Left ventricle myocardium inferior (tissue), 1 donor: ENCODE measurements around the gene CTNNBIP1. TPM values are rescaled to one million over a fixed set of nuclear protein-coding genes. Genes with fewer than 3 reads are reported as not detected.

Experiments used
- DNase-seq: peaks from one replicate; pipeline ENCODE4 v3.0.0-alpha.2; 2020
- H3K27ac ChIP-seq: fragments of 200-600 bp; replicated peaks from 2 replicates; pipeline ENCODE4 v1.8.0; 2021
- H3K27me3 ChIP-seq: fragments of 200-600 bp; 2 replicates; pipeline ENCODE4 v1.8.0; 2021; ENCODE audit warnings: low read depth
- H3K36me3 ChIP-seq: fragments of 200-600 bp; 2 replicates; pipeline ENCODE4 v1.8.0; 2021
- H3K4me1 ChIP-seq: fragments of 200-600 bp; 2 replicates; pipeline ENCODE4 v1.8.0; 2021
- H3K4me3 ChIP-seq: fragments of 200-600 bp; 2 replicates; pipeline ENCODE4 v1.8.0; 2021; ENCODE audit warnings: mild to moderate bottlenecking, moderate library complexity
- H3K9me3 ChIP-seq: fragments of 200-600 bp; replicated peaks from 2 replicates; pipeline ENCODE4 v1.8.0; 2021
- intact Hi-C: fragments of 100-400 bp; cut with micrococcal nuclease; formaldehyde crosslinking; loops from one replicate; pipeline ENCODE4 v1.11.0; 2022
- total RNA-seq: library from RNA; stranded (reverse); fragmentation: NEBNext Ultra II Directional; extraction: Animal tissue kit (Norgen Biotek cat#: 25700); gene quantifications from one replicate; pipeline ENCODE4 v1.2.1, GENCODE V29; 2021
- TF ChIP-seq, protein P1 (sequence below): fragments of 200-600 bp; IDR thresholded peaks from 2 replicates; pipeline ENCODE4 v1.8.0; 2021; ENCODE audit warnings: antibody characterized with exemption, mild to moderate bottlenecking, borderline replicate concordance
- donor health status: DM: no; HTN: yes; CAD: no; lungs with severe emphysema.

CTNNBIP1 gene
- total RNA-seq, 1 donor from 2014 or later: 42.6 TPM

DNA sequence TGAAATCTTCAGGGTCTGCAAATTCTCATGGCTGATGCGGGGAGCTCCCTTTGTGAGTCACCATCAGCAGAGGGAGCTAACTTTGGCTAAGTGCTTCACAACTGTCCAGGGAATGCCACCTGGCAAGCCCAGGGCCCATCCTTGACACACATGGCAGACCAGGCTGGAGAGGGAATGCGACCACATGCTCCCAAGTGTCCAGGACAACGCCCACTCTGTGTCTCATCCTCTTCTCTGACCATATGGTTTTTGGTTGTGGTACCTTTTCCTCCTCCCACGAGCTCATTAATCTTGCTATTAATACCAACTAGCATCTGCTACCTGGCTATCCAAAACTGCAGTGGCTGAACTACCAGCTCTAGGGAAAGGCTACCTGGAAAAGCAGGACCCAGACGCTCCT is 49.2 kb downstream of the CTNNBIP1 start:
- peaks cover 50% of the 10 kb centered on the region for H3K36me3 ChIP-seq
- H3K9me3 ChIP-seq: no peaks in the 10 kb centered on the region
- no peaks in the 10 kb centered on the region for H3K27me3 ChIP-seq
- peaks cover 19% of the 10 kb centered on the region for H3K4me1 ChIP-seq
- H3K4me3 ChIP-seq: no peak overlapping the region
- H3K27ac ChIP-seq: no peak overlapping the region
- TF ChIP-seq, protein P1, sequence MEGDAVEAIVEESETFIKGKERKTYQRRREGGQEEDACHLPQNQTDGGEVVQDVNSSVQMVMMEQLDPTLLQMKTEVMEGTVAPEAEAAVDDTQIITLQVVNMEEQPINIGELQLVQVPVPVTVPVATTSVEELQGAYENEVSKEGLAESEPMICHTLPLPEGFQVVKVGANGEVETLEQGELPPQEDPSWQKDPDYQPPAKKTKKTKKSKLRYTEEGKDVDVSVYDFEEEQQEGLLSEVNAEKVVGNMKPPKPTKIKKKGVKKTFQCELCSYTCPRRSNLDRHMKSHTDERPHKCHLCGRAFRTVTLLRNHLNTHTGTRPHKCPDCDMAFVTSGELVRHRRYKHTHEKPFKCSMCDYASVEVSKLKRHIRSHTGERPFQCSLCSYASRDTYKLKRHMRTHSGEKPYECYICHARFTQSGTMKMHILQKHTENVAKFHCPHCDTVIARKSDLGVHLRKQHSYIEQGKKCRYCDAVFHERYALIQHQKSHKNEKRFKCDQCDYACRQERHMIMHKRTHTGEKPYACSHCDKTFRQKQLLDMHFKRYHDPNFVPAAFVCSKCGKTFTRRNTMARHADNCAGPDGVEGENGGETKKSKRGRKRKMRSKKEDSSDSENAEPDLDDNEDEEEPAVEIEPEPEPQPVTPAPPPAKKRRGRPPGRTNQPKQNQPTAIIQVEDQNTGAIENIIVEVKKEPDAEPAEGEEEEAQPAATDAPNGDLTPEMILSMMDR: no peak
- no peak for DNase-seq
- intact Hi-C loops: loop anchor here (10.0 kb wide), 1 partner anchor 136 kb away; no protein-coding TSS in a partner anchor

DNA sequence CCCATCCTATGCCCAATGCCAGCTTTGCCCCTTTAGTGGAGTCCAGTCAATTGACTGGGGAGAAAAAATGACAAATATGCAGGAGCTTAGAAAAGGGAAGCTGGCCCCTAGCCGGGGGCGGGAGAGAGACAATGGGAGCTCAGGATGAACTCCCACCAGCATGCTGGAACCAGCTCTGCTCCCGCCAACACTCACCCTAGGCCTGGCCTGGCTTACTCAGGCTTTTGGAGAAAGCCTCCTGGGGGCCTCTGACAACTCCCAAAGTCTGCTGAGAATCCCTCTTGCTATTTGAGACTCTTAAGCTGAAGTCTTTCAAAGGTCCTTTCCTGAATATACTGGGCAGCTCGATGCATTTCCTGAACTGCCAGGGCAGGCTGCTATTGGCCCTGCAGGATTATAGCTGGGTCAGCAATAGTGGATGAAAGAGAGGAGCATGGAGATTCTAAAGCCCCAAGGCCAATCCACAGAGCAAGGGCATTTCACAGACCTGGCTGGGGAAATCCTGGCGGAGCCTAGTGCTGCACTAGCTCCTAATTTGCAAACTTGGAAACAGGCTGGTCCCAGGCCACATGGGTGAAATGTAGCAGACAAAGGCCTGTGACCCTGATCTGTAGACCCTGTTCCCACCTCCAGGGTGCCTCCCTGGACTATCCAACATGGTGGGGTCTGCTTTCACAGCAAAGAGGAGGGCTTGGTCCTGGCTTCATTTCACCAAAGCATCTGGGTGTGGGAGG is 50.6 kb downstream of the CTNNBIP1 start:
- DNase-seq: no peak
- Histone ChIP-seq H3K9me3 (no peaks in the 10 kb centered on the region), H3K4me1 (peaks cover 12% of the 10 kb centered on the region), H3K27ac (peak overlapping the region; percentile 8), H3K4me3 (no peak overlapping the region), H3K27me3 (no peaks in the 10 kb centered on the region), H3K36me3 (peaks cover 49% of the 10 kb centered on the region)
- intact Hi-C loops: loop anchor here (10.0 kb wide), 1 partner anchor 135 kb away; no protein-coding TSS in a partner anchor
- TF ChIP-seq, protein P1: no peak

DNA sequence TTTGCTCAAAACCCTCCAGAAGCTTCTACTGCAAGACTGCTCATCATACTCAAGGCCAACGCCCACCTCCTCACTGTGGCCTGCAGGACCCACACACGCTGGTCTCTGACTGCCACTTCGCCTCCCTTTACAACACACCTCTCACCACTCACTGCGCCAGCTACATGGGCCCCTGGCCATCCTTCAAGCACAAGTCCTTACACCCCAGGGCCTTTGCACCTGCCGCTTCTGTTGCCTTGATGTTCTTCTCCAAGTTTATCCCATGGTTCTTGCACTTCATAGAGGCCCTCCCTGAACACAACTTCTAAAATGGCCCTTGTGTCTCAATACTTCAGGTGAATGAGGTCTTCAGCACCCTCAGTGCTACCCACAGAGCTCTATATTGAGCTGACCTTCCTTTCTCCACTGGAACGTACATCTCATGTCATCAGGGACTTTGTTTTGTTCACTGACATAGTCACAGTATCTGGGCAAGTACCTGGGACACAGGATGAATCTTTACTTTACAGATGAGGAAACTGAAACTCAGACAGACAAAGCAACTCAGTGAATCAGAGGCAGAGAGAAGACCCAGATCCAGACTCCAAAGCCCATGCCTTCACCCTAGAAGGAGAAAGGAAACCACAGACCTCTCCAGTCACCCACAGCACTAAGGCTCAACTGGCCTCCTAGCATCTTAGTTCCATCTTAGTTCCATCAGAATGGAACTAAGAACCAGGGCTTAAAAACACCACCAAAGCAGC is 51.6 kb downstream of the CTNNBIP1 start:
- peaks cover 52% of the 10 kb centered on the region for H3K36me3 ChIP-seq
- H3K4me3 ChIP-seq: no peak overlapping the region
- TF ChIP-seq, protein P1: no peak
- no peak overlapping the region for H3K27ac ChIP-seq
- intact Hi-C loops: no loop called here
- peaks cover 12% of the 10 kb centered on the region for H3K4me1 ChIP-seq
- DNase-seq: no peak
- H3K9me3 ChIP-seq: peaks cover 10% of the 10 kb centered on the region
- no peaks in the 10 kb centered on the region for H3K27me3 ChIP-seq

DNA sequence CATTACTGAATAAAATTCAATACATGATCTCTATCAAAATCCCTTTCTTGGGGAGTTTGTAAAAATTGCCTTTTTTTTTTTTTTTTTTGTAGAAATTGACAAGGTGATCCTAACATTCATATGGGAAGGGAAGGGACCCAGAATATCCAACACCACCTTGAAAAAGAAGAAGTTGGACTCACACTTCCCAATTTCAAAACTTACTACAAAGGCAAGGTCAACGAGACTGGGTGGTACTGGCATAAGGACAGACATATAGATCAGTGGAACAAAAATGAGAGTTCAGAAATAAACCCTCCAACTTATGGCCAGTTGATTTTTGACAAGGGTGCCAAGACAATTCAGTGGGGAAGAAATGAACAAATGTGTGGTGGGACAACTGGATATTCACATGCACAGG is 54.9 kb downstream of the CTNNBIP1 start:
- Histone ChIP-seq H3K36me3 (peaks cover 50% of the 10 kb centered on the region), H3K27me3 (no peaks in the 10 kb centered on the region), H3K27ac (no peak overlapping the region), H3K4me1 (peaks cover 21% of the 10 kb centered on the region), H3K4me3 (no peak overlapping the region), H3K9me3 (peaks cover 10% of the 10 kb centered on the region)
- no peak for DNase-seq
- intact Hi-C loops: no loop called here
- TF ChIP-seq, protein P1: no peak

DNA sequence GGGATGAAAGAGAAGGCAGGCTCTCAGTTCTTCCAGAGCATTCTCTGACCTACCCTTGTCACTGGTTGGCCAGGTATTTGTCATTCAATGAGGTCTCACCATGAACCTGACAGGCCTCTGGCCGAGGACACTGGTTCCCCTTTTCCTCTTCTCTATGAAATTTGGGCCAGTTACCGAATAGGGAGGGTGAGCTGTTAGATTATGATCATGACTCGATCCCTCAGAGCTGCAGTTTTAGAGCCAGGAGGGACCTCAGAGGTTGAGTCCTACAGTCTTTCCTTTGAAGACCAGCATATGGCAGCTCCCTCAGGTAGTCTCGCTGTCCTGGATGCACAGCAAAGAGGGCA is 56.8 kb downstream of the CTNNBIP1 start:
- H3K27me3 ChIP-seq: no peaks in the 10 kb centered on the region
- no peak overlapping the region for H3K27ac ChIP-seq
- no peak for DNase-seq
- intact Hi-C loops: no loop called here
- H3K9me3 ChIP-seq: peaks cover 10% of the 10 kb centered on the region
- no peak overlapping the region for H3K4me3 ChIP-seq
- TF ChIP-seq, protein P1: no peak
- peaks cover 19% of the 10 kb centered on the region for H3K4me1 ChIP-seq
- H3K36me3 ChIP-seq: peaks cover 59% of the 10 kb centered on the region
